ENCODE data around the gene C1orf115. TPM values are rescaled to one million over a fixed set of nuclear protein-coding genes. Genes with fewer than 3 reads are reported as not detected.

The C1orf115 gene
- total RNA-seq, 1 donor from 2014 or later = 7.5 TPM

DNA sequence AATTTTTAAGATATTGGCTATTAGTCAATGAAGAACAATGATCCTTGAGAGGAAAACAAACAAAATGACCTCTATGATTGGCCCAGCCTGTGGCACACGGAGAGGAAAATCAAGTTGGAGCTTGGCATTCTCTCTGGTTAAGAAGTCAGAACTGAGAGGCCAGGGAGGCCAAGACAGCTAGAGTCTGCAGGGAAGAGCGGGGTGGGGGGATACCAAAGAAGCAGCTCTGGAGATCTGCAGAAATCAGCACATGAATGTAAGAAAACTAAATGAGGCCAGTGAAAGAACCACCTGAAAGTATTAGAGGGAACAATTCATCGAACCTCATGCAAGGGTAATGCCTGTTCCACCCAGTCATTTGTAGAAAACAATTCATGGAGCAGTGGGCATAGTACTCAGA is 23.8 kb upstream of the C1orf115 start:
- no peak overlapping the region for H3K4me3 Mint-ChIP-seq
- H3K27ac Mint-ChIP-seq = no peak overlapping the region
- H3K36me3 Mint-ChIP-seq = no peaks in the 10 kb centered on the region
- TF ChIP-seq, protein P1, sequence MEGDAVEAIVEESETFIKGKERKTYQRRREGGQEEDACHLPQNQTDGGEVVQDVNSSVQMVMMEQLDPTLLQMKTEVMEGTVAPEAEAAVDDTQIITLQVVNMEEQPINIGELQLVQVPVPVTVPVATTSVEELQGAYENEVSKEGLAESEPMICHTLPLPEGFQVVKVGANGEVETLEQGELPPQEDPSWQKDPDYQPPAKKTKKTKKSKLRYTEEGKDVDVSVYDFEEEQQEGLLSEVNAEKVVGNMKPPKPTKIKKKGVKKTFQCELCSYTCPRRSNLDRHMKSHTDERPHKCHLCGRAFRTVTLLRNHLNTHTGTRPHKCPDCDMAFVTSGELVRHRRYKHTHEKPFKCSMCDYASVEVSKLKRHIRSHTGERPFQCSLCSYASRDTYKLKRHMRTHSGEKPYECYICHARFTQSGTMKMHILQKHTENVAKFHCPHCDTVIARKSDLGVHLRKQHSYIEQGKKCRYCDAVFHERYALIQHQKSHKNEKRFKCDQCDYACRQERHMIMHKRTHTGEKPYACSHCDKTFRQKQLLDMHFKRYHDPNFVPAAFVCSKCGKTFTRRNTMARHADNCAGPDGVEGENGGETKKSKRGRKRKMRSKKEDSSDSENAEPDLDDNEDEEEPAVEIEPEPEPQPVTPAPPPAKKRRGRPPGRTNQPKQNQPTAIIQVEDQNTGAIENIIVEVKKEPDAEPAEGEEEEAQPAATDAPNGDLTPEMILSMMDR (conservative IDR thresholded peaks at IDR 0.05) = no peak
- no peak for DNase-seq (ENCODE audit: extremely low spot score, unreplicated experiment)
- H3K27me3 Mint-ChIP-seq = no peaks in the 10 kb centered on the region
- H3K9me3 Mint-ChIP-seq = peaks cover 8% of the 10 kb centered on the region
- H3K4me1 Mint-ChIP-seq (ENCODE audit: unreplicated experiment) = no peaks in the 10 kb centered on the region

DNA sequence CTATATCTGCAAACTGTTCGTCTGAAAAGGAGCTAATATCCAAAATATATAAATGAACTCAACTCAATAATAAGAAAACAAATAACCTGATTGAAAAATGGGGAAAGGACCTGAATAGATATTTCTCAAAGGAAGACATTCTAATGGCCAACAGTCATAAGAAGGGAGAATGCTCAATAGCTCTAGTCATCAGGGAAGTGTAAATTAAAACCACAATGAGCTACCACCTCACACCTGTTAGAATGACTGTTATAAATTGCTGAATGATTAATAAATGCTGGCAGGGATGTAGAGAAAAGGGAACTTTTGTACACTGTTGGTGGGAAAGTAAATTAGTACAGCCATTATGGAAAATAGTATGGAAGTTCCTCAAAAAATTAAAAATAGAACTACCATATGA is 21.2 kb upstream of the C1orf115 start:
- DNase-seq (ENCODE audit: extremely low spot score, unreplicated experiment) = no peak
- Mint-ChIP-seq H3K9me3 (peaks cover 8% of the 10 kb centered on the region), H3K36me3 (no peaks in the 10 kb centered on the region), H3K27me3 (no peaks in the 10 kb centered on the region), H3K27ac (no peak overlapping the region), H3K4me3 (no peak overlapping the region), H3K4me1 (ENCODE audit: unreplicated experiment) (no peaks in the 10 kb centered on the region)
- TF ChIP-seq, protein P1 (conservative IDR thresholded peaks at IDR 0.05) = no peak

DNA sequence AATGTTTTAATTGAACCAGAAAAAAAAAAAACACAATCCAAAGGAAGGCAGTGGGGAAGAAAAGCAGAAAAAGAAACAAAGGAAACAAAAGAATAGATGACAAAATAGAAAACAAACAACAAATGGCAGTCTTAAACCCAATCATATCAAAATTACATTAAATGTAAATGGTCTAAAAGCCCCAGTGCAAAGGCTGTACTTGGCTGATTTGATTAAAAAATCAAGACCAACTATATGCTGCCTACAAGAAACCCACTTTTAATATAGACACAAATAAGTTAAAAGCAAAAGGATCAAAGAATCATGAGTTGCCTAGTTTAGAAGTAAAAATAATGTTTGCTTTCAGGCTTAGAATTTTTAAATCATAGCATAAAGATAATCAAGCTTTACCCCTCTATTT is 19.8 kb upstream of the C1orf115 start:
- no peak overlapping the region for H3K4me3 Mint-ChIP-seq

DNA sequence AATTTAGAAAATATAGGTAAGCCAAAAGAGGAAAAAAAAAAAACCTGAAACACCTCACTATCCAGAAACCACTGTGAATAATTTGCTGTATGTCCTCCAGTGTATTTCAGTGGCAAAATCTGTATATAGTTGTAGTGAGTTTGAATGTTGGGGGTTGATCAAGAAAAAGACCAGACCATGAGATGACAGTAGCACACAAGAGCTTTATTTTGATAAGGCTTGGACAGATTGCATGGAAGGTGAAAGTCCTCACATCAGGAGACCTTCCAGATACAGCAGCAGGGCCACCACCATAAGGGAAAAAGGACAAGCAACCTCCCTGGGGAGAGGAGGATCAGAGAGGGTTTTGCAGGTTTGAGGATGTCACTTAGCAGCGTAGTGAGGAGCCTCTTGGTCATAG is 16.2 kb upstream of the C1orf115 start:
- TF ChIP-seq, protein P1 (conservative IDR thresholded peaks at IDR 0.05) = no peak
- Mint-ChIP-seq H3K27ac (no peak overlapping the region), H3K9me3 (peaks cover 8% of the 10 kb centered on the region), H3K36me3 (no peaks in the 10 kb centered on the region), H3K4me1 (ENCODE audit: unreplicated experiment) (no peaks in the 10 kb centered on the region), H3K4me3 (no peak overlapping the region), H3K27me3 (no peaks in the 10 kb centered on the region)
- DNase-seq (ENCODE audit: extremely low spot score, unreplicated experiment) = no peak

More for the DNA sequence above, 19.8 kb upstream of the C1orf115 start:
- peaks cover 8% of the 10 kb centered on the region for H3K9me3 Mint-ChIP-seq
- no peak overlapping the region for H3K27ac Mint-ChIP-seq
- no peaks in the 10 kb centered on the region for H3K27me3 Mint-ChIP-seq
- TF ChIP-seq, protein P1 (conservative IDR thresholded peaks at IDR 0.05) = no peak
- no peaks in the 10 kb centered on the region for H3K36me3 Mint-ChIP-seq
- H3K4me1 Mint-ChIP-seq (ENCODE audit: unreplicated experiment) = no peaks in the 10 kb centered on the region
- no peak for DNase-seq (ENCODE audit: extremely low spot score, unreplicated experiment)

DNA sequence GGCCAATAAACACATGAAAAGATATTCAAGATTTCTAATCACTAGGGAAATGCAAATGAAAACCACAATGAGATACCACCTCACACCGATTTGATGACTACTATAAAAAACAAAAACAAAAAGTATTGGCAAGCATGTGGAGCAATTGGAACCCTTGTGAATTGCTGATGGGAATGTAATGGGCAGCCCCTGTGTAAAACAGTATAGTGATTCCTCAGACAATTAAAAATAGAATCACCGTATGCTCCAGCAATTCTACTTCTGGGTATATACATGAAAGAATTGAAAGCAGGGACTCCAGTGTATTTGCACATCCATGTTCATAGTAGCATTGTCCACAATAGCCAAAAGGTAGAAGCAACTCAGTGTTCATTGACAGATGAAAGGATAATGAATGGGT is 12.9 kb upstream of the C1orf115 start:
- H3K9me3 Mint-ChIP-seq = no peaks in the 10 kb centered on the region
- no peak overlapping the region for H3K4me3 Mint-ChIP-seq
- no peaks in the 10 kb centered on the region for H3K36me3 Mint-ChIP-seq
- no peaks in the 10 kb centered on the region for H3K27me3 Mint-ChIP-seq
- TF ChIP-seq, protein P1 (conservative IDR thresholded peaks at IDR 0.05) = no peak
- no peak for DNase-seq (ENCODE audit: extremely low spot score, unreplicated experiment)
- H3K27ac Mint-ChIP-seq = no peak overlapping the region
- no peaks in the 10 kb centered on the region for H3K4me1 Mint-ChIP-seq (ENCODE audit: unreplicated experiment)

DNA sequence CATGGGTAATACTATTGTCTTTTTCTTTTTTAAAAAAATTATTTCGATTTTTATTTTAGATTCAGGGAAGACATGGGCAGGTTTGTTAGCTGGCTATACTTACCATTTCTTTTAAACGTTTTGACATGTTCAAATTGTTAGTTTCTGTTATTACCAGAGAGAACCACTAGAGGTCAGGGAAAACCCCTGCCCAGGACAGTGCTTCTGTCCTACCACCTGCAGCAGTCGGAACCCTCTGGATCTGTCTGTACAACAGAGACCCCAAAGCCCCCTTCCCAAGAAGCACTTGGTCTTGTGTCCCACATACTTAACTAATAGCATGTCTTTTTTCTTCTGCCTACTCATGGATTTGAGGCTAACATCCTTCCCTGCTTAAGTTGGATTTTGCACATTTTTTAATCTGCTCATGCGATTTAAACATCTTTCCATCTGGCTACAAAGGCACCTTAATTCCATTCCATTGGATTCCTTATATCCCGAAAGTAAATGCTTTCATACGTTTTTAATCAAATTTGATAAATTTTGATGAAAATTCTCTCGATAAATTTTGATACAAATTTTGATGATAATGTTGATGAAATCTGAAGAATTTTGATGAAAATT is 10.0 kb upstream of the C1orf115 start:
- no peak for DNase-seq (ENCODE audit: extremely low spot score, unreplicated experiment)
- TF ChIP-seq, protein P1 (conservative IDR thresholded peaks at IDR 0.05) = peak; percentile 83
- H3K27ac Mint-ChIP-seq = no peak overlapping the region
- no peaks in the 10 kb centered on the region for H3K4me1 Mint-ChIP-seq (ENCODE audit: unreplicated experiment)
- H3K36me3 Mint-ChIP-seq = no peaks in the 10 kb centered on the region
- H3K27me3 Mint-ChIP-seq = no peaks in the 10 kb centered on the region
- no peak overlapping the region for H3K4me3 Mint-ChIP-seq
- H3K9me3 Mint-ChIP-seq = no peaks in the 10 kb centered on the region

Data from type B pancreatic cell (in vitro differentiated cells).